Right lobe of liver (tissue), 6 donors: Measurements from ENCODE around the gene GPR161. TPM values are rescaled to one million over a fixed set of nuclear protein-coding genes. Genes with fewer than 3 reads are reported as not detected.

ENCODE experiments used
- ATAC-seq, 4 donors: fragments of 200-7000 bp; cut with Tn5 transposase; one replicate each; pipeline ENCODE4 v1.9.1; 2020; ENCODE audit warnings: mild to moderate bottlenecking in 4 of 4, moderate library complexity in 4 of 4
- DNase-seq, 3 donors: peaks; one replicate each; pipeline ENCODE4 v3.0.0-alpha.2; 2020
- H3K27ac ChIP-seq, 3 donors: fragments of 200-600 bp; one replicate each; pipeline ENCODE4 v1.8.0; 2022
- H3K27me3 ChIP-seq, 2 donors: fragments of 200-600 bp; one replicate each; pipeline ENCODE4 v1.8.0; 2022
- H3K36me3 ChIP-seq, 4 donors: fragments of 200-600 bp; sonication (generic) in 1 of 4; one replicate each; pipeline versions ENCODE4 v1.5.1 to v1.8.0; 2017 to 2022; ENCODE audit warnings: control low read depth in 1 of 4
- H3K4me1 ChIP-seq, 4 donors: fragments of 200-600 bp; sonication (generic) in 1 of 4; one replicate each; pipeline versions ENCODE4 v1.5.1 to v1.8.0; 2017 to 2022; ENCODE audit warnings: control low read depth in 1 of 4
- H3K4me3 ChIP-seq, 3 donors: fragments of 200-600 bp; one replicate each; pipeline ENCODE4 v1.8.0; 2022
- H3K9me3 ChIP-seq, 4 donors: fragments of 200-600 bp; sonication (generic) in 1 of 4; one replicate each; pipeline versions ENCODE4 v1.5.1 to v1.8.0; 2017 to 2022; ENCODE audit warnings: control low read depth in 1 of 4
- CTCF ChIP-seq, 4 donors: fragments of 200-600 bp in 3 of 4; fragments of 450-650 bp in 1 of 4; IDR thresholded peaks; one replicate each; pipeline versions ENCODE4 v1.5.1 to v1.8.0; 2016 to 2022; ENCODE audit warnings: antibody characterized with exemption in 4 of 4, mild to moderate bottlenecking in 2 of 4
- POLR2A ChIP-seq: fragments of 450-650 bp; IDR thresholded peaks from one replicate; pipeline ENCODE4 v1.6.1; 2017; ENCODE audit warnings: antibody characterized with exemption, mild to moderate bottlenecking
- WGBS: methylation state at CpG from one replicate; pipeline ENCODE4 v1.1.6; 2018; ENCODE audit warnings: low coverage, low lambda C conversion rate; ENCODE audit not compliant: insufficient coverage; ENCODE audit errors: missing lambda C conversion rate; 5-methylcytosine and 5-hydroxymethylcytosine counted together
- intact Hi-C, 2 donors: fragments of 100-400 bp; cut with DNase I; formaldehyde crosslinking; loops; one replicate each; pipeline versions ENCODE4 v1.11.2 to v1.14.1; 2022
- total RNA-seq, 6 experiments: library from RNA; depleted of rRNA in 2 of 6; stranded (reverse); fragments of >200 nt in 2 of 6; fragmentation: NEBNext Ultra II Directional in 3 of 6; extraction: Animal tissue kit (Norgen Biotek cat#: 25700) in 3 of 6; gene quantifications; one replicate each; pipeline versions ENCODE4 v1.1.0 to v1.2.4, GENCODE V29; 2016 to 2023
- donor health status: DM: no; HTN: yes; CAD: no.
- donor health status: DM: no; HTN: no; CAD: no.
- donor health status: DM: no; HTN: no; CAD: no.
- donor health status: DM: no; HTN: yes; CAD: no.
- donor health status: DM: no; HTN: yes; CAD: no.

GPR161 gene
- total RNA-seq, 6 experiments from 2014 or later: 0.43 to 1.4 (median 0.48) TPM

GRCh38 chr1:168167806-168168205 is 31.1 kb upstream of the GPR161 start:
- WGBS: 53% methylated on average over 2 of the region's 2 CpGs
- no peaks in the 10 kb centered on the region for H3K36me3 ChIP-seq
- H3K9me3 ChIP-seq: no peaks in the 10 kb centered on the region
- H3K27ac ChIP-seq: no peak overlapping the region
- H3K27me3 ChIP-seq: no peaks in the 10 kb centered on the region
- intact Hi-C loops: no loop called here
- DNase-seq: no peak
- no peaks in the 10 kb centered on the region for H3K4me1 ChIP-seq
- no peak overlapping the region for H3K4me3 ChIP-seq
- TF ChIP-seq CTCF (IDR thresholded peaks at IDR 0.05): no peak
- TF ChIP-seq POLR2A: no peak
- no peak for ATAC-seq

DNA sequence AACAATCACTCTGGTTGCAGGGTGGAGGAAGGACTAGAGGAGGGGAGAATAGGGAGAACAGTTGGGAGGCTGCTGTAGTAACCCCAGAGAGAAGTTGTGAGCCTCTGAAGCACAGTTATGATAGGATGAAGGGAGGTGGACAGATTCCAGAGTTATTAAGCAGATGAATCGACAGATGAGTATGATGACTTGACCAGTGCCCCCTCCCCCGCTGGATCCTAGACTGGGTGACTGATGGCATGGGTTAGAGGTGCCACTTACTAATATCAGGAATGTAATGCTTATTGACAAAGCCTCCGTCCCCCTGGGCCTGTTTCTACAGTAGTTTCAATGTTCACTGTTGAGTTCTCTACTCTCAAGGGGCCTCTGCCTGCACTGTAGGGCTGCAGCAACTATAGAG is 28.0 kb upstream of the GPR161 start:
- intact Hi-C loops: no loop called here
- 86% methylated on average over 2 of the region's 3 CpGs for WGBS
- no peaks in the 10 kb centered on the region for H3K36me3 ChIP-seq
- DNase-seq (no peak), ATAC-seq (no peak)
- no peaks in the 10 kb centered on the region for H3K27me3 ChIP-seq
- no peaks in the 10 kb centered on the region for H3K4me1 ChIP-seq
- no peaks in the 10 kb centered on the region for H3K9me3 ChIP-seq
- TF ChIP-seq CTCF (IDR thresholded peaks at IDR 0.05) (no peak), POLR2A (no peak)
- no peak overlapping the region for H3K4me3 ChIP-seq
- H3K27ac ChIP-seq: no peak overlapping the region

DNA sequence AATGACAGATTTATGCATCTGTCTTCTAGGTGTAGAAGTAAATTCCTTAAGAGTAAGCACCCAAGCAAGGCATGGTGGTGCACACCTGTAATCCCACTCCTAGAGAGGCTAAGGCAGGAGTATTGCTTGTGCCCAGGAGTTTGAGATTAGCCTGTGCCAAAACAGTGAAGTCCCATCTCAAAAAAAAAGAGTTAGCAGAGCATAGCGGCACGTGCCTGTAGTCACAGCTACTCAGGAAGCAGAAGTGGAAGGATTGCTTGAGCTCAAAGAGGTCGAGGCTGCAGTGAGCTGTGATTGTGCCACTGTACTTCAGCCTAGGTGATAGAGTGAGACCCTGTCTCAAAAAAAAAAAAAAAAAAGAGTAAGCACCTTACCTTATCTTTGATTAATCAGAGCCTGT is 26.9 kb upstream of the GPR161 start:
- no peaks in the 10 kb centered on the region for H3K36me3 ChIP-seq
- no peaks in the 10 kb centered on the region for H3K9me3 ChIP-seq
- H3K27me3 ChIP-seq: no peaks in the 10 kb centered on the region
- H3K4me3 ChIP-seq: no peak overlapping the region
- 32% methylated on average over 3 of the region's 3 CpGs for WGBS
- intact Hi-C loops: no loop called here
- ATAC-seq (peak in 1 of 4 donors; percentile 41), DNase-seq (no peak)
- H3K27ac ChIP-seq: no peak overlapping the region
- no peaks in the 10 kb centered on the region for H3K4me1 ChIP-seq
- TF ChIP-seq CTCF (IDR thresholded peaks at IDR 0.05): no peak
- no peak for TF ChIP-seq POLR2A

GRCh38 chr1:168161459-168161858 is 24.7 kb upstream of the GPR161 start:
- ATAC-seq (no peak), DNase-seq (no peak)
- no peaks in the 10 kb centered on the region for H3K9me3 ChIP-seq
- no peaks in the 10 kb centered on the region for H3K4me1 ChIP-seq
- no peaks in the 10 kb centered on the region for H3K27me3 ChIP-seq
- TF ChIP-seq POLR2A: no peak
- TF ChIP-seq CTCF (IDR thresholded peaks at IDR 0.05): no peak
- no peaks in the 10 kb centered on the region for H3K36me3 ChIP-seq
- WGBS: 67% methylated on average over 1 of the region's 2 CpGs
- no peak overlapping the region for H3K4me3 ChIP-seq
- no peak overlapping the region for H3K27ac ChIP-seq
- intact Hi-C loops: no loop called here

- ATAC-seq: no peak
- 80% methylated on average over 1 of the region's 1 CpG for WGBS
Observed at GRCh38 chr1:168159979-168160378, 23.2 kb upstream of the GPR161 start.

More at GRCh38 chr1:168159979-168160378, 23.2 kb upstream of the GPR161 start:
- Histone ChIP-seq H3K27ac (no peak overlapping the region), H3K9me3 (no peaks in the 10 kb centered on the region), H3K4me3 (no peak overlapping the region), H3K36me3 (no peaks in the 10 kb centered on the region), H3K4me1 (no peaks in the 10 kb centered on the region), H3K27me3 (no peaks in the 10 kb centered on the region)
- no peak for DNase-seq
- TF ChIP-seq CTCF (IDR thresholded peaks at IDR 0.05) (no peak), POLR2A (no peak)
- intact Hi-C loops: no loop called here
